Skeletal muscle tissue (tissue), 4 donors: ENCODE results near the gene TXNL4B. TPM values are rescaled to one million over a fixed set of nuclear protein-coding genes. Genes with fewer than 3 reads are reported as not detected.
A peak's percentile ranks its signal among the peaks of the same experiment; 100 is the strongest.

Experiments
- H3K27ac ChIP-seq: one replicate; pipeline ENCODE4 v1.7.0; 2013; ENCODE audit warnings: mild to moderate bottlenecking, low read depth, low read length, inconsistent platforms
- H3K27me3 ChIP-seq, 3 donors: one replicate each; pipeline ENCODE4 v1.7.0; 2013; ENCODE audit warnings: low read length in 3 of 3; ENCODE audit not compliant: control insufficient read depth in 3 of 3, insufficient read depth in 3 of 3
- H3K36me3 ChIP-seq, 3 donors: one replicate each; pipeline ENCODE4 v1.7.0; 2013; ENCODE audit warnings: low read length in 3 of 3; ENCODE audit not compliant: control insufficient read depth in 3 of 3, insufficient read depth in 3 of 3
- H3K4me1 ChIP-seq, 3 donors: one replicate each; pipeline ENCODE4 v1.7.0; 2013; ENCODE audit warnings: low read length in 3 of 3, mild to moderate bottlenecking in 3 of 3; ENCODE audit not compliant: control insufficient read depth in 3 of 3, insufficient read depth in 3 of 3
- H3K4me3 ChIP-seq, 3 donors: one replicate each; pipeline ENCODE4 v1.7.0; 2013; ENCODE audit warnings: low read length in 3 of 3
- H3K9ac ChIP-seq, 3 donors: one replicate each; pipeline ENCODE4 v1.7.0; 2013; ENCODE audit warnings: low read length in 3 of 3, mild to moderate bottlenecking in 3 of 3, moderate library complexity in 2 of 3, low read depth in 1 of 3
- H3K9me3 ChIP-seq, 3 donors: one replicate each; pipeline ENCODE4 v1.7.0; 2013; ENCODE audit warnings: low read length in 3 of 3; ENCODE audit not compliant: control insufficient read depth in 3 of 3
- total RNA-seq: library from RNA; depleted of rRNA; stranded (reverse); fragments of >200 nt; gene quantifications from one replicate; pipeline ENCODE4 v1.2.3, GENCODE V29; 2014
- donor health status: Osteomylitis.

Gene TXNL4B
- 9.9 TPM for total RNA-seq

- H3K4me3 ChIP-seq = peak within 1 kb of the TSS; percentile 97 to 99 (median 99)
- no peaks in the 10 kb centered on the region for H3K27me3 ChIP-seq
- H3K9me3 ChIP-seq = no peaks in the 10 kb centered on the region
- peak within 1 kb of the TSS; percentile 93 for H3K27ac ChIP-seq
- H3K9ac ChIP-seq = peak within 1 kb of the TSS; percentile 96 to 99 (median 98)
- peaks cover 25 to 46% (median 35%) of the 10 kb centered on the region in 3 donors for H3K36me3 ChIP-seq
- peaks cover 16 to 27% (median 20%) of the 10 kb centered on the region in 3 donors for H3K4me1 ChIP-seq
Observed at GRCh38 chr16:72093448-72094265, at the start of gene TXNL4B, which contains the start of gene DHX38. Gene TXNL4B (minus strand): TSS chr16:72093620. CDS start chr16:72090749, 2,871 bp downstream. Gene DHX38 (plus strand): TSS chr16:72093847. CDS start chr16:72096158, 2,311 bp downstream.

- no peaks in the 10 kb centered on the region for H3K4me1 ChIP-seq
- no peaks in the 10 kb centered on the region for H3K36me3 ChIP-seq
- no peak overlapping the region for H3K9ac ChIP-seq
- no peak overlapping the region for H3K4me3 ChIP-seq
- peaks cover 0 to 5% (median 2%) of the 10 kb centered on the region in 3 donors for H3K27me3 ChIP-seq
- H3K9me3 ChIP-seq = no peaks in the 10 kb centered on the region
- H3K27ac ChIP-seq = no peak overlapping the region
Observed at GRCh38 chr16:72142476-72142875, 49.1 kb upstream of the TXNL4B start.

- no peak overlapping the region for H3K4me3 ChIP-seq
- H3K36me3 ChIP-seq = no peaks in the 10 kb centered on the region
- no peaks in the 10 kb centered on the region for H3K9me3 ChIP-seq
- H3K27ac ChIP-seq = no peak overlapping the region
- H3K9ac ChIP-seq = no peak overlapping the region
- H3K27me3 ChIP-seq = peaks cover 0 to 6% (median 2%) of the 10 kb centered on the region in 3 donors
- no peaks in the 10 kb centered on the region for H3K4me1 ChIP-seq
Observed at GRCh38 chr16:72139908-72140307, 46.5 kb upstream of the TXNL4B start.

- H3K9me3 ChIP-seq = no peaks in the 10 kb centered on the region
- no peak overlapping the region for H3K27ac ChIP-seq
- H3K9ac ChIP-seq = no peak overlapping the region
- H3K27me3 ChIP-seq = peaks cover 0 to 6% (median 2%) of the 10 kb centered on the region in 3 donors
- no peak overlapping the region for H3K4me3 ChIP-seq
- no peaks in the 10 kb centered on the region for H3K4me1 ChIP-seq
- no peaks in the 10 kb centered on the region for H3K36me3 ChIP-seq
Observed at GRCh38 chr16:72138064-72138572, 44.7 kb upstream of the TXNL4B start.

- H3K4me3 ChIP-seq = no peak overlapping the region
- H3K4me1 ChIP-seq = no peaks in the 10 kb centered on the region
- H3K27ac ChIP-seq = no peak overlapping the region
- H3K9ac ChIP-seq = no peak overlapping the region
- H3K27me3 ChIP-seq = peaks cover 0 to 6% (median 2%) of the 10 kb centered on the region in 3 donors
- no peaks in the 10 kb centered on the region for H3K9me3 ChIP-seq
- no peaks in the 10 kb centered on the region for H3K36me3 ChIP-seq
Observed at GRCh38 chr16:72137380-72138063, 44.1 kb upstream of the TXNL4B start.

GRCh38 chr16:72134507-72134906 is 41.1 kb upstream of the TXNL4B start:
- H3K27ac ChIP-seq = no peak overlapping the region
- H3K27me3 ChIP-seq = peaks cover 0 to 6% (median 2%) of the 10 kb centered on the region in 3 donors
- no peak overlapping the region for H3K4me3 ChIP-seq
- no peaks in the 10 kb centered on the region for H3K4me1 ChIP-seq
- H3K9ac ChIP-seq = no peak overlapping the region
- H3K36me3 ChIP-seq = no peaks in the 10 kb centered on the region
- no peaks in the 10 kb centered on the region for H3K9me3 ChIP-seq

GRCh38 chr16:72132726-72133125 is 39.3 kb upstream of the TXNL4B start:
- Histone ChIP-seq H3K36me3 (no peaks in the 10 kb centered on the region), H3K27ac (no peak overlapping the region), H3K27me3 (peaks cover 0 to 4% (median 2%) of the 10 kb centered on the region in 3 donors), H3K4me3 (no peak overlapping the region), H3K4me1 (no peaks in the 10 kb centered on the region), H3K9me3 (no peaks in the 10 kb centered on the region), H3K9ac (no peak overlapping the region)

- Histone ChIP-seq H3K27me3 (no peaks in the 10 kb centered on the region), H3K27ac (no peak overlapping the region), H3K4me3 (no peak overlapping the region), H3K36me3 (no peaks in the 10 kb centered on the region), H3K9ac (no peak overlapping the region), H3K9me3 (no peaks in the 10 kb centered on the region), H3K4me1 (no peaks in the 10 kb centered on the region)
Observed at GRCh38 chr16:72131036-72131435, 37.6 kb upstream of the TXNL4B start.

DNA sequence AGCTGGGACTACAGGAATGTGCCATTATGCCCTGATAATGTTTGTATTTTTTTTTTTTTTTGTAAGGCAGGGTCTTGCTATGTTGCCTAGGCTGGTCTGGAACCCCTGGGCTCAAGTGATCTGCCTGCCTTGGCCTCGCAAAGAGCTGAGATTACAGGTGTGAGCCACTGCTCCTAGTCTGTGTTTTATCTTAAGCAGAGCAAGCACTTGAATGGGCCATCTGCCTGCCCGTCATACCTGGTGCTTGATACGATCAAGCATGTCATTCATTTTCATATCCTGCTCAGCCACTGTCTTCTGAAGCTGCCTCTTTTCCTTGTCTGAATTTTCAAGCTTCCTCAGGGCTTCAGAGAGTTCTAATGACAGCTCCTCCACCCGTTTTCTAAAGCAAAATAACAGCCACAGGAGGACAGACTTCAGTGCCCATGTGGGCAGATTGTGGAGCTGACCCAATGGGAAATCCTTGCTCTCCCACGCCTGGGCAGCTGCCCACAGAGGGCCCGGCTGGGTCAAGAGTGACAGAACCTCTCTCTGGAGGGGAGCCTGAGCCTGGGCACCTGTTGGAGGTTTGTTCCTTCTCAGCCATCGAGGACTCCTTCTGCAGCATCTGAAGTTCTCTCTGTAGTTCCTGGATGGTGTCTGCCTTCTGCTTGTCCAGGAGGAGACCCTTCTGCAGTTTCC is 36.7 kb upstream of the TXNL4B start:
- H3K27ac ChIP-seq = no peak overlapping the region
- H3K36me3 ChIP-seq = no peaks in the 10 kb centered on the region
- H3K9ac ChIP-seq = no peak overlapping the region
- H3K27me3 ChIP-seq = no peaks in the 10 kb centered on the region
- H3K4me3 ChIP-seq = no peak overlapping the region
- H3K9me3 ChIP-seq = no peaks in the 10 kb centered on the region
- no peaks in the 10 kb centered on the region for H3K4me1 ChIP-seq
